Measurements from ENCODE around the gene MERTK. TPM values are rescaled to one million over a fixed set of nuclear protein-coding genes. Genes with fewer than 3 reads are reported as not detected.
A peak's percentile ranks its signal among the peaks of the same experiment; 100 is the strongest.

The MERTK gene
- total RNA-seq, 1 experiment from 2014 or later: 0.25 TPM

GRCh38 chr2:111977240-111977639 is 78.8 kb downstream of the MERTK start:
- DNase-seq (ENCODE audit: low read depth): no peak

GRCh38 chr2:111978452-111979170 is 80.2 kb downstream of the MERTK start:
- DNase-seq (ENCODE audit: low read depth): no peak

GRCh38 chr2:111981666-111982065 is 83.3 kb downstream of the MERTK start:
- DNase-seq (ENCODE audit: low read depth): no peak

- no peak for DNase-seq (ENCODE audit: low read depth)
Measured at GRCh38 chr2:111982822-111983221, 84.4 kb downstream of the MERTK start.

- no peak for DNase-seq (ENCODE audit: low read depth)
Measured at GRCh38 chr2:111983478-111984212, 85.2 kb downstream of the MERTK start.

GRCh38 chr2:111984213-111984604 is 85.8 kb downstream of the MERTK start:
- DNase-seq (ENCODE audit: low read depth): no peak

GRCh38 chr2:111985514-111985913 is 87.1 kb downstream of the MERTK start:
- no peak for DNase-seq (ENCODE audit: low read depth)

GRCh38 chr2:111986116-111986900 is 87.9 kb downstream of the MERTK start:
- peak; percentile 39 for DNase-seq (ENCODE audit: low read depth)

- DNase-seq (ENCODE audit: low read depth): no peak
Measured at GRCh38 chr2:111990375-111990774, 92.0 kb downstream of the MERTK start.

GRCh38 chr2:111990856-111991255 is 92.4 kb downstream of the MERTK start:
- DNase-seq (ENCODE audit: low read depth): no peak

- DNase-seq (ENCODE audit: low read depth): no peak
Measured at GRCh38 chr2:111994042-111994441, 95.6 kb downstream of the MERTK start.

GRCh38 chr2:111995148-111995547 is 96.7 kb downstream of the MERTK start:
- no peak for DNase-seq (ENCODE audit: low read depth)

GRCh38 chr2:111999809-112000208 is 101.4 kb downstream of the MERTK start:
- no peak for DNase-seq (ENCODE audit: low read depth)

- DNase-seq (ENCODE audit: low read depth): no peak
Measured at GRCh38 chr2:112000399-112001135, 102.2 kb downstream of the MERTK start.

GRCh38 chr2:112001136-112001715 is 102.8 kb downstream of the MERTK start:
- peak; percentile 35 for DNase-seq (ENCODE audit: low read depth)

- no peak for DNase-seq (ENCODE audit: low read depth)
Measured at GRCh38 chr2:112001942-112002341, 103.5 kb downstream of the MERTK start.

GRCh38 chr2:112003576-112004252 is 105.3 kb downstream of the MERTK start:
- DNase-seq (ENCODE audit: low read depth): no peak

GRCh38 chr2:112004253-112004645 is 105.8 kb downstream of the MERTK start:
- DNase-seq (ENCODE audit: low read depth): peak; percentile 46

- DNase-seq (ENCODE audit: low read depth): no peak
Measured at GRCh38 chr2:112005406-112006075, 107.1 kb downstream of the MERTK start.

- DNase-seq (ENCODE audit: low read depth): peak; percentile 74
Measured at GRCh38 chr2:112006076-112006410, 107.6 kb downstream of the MERTK start.
